Stimulated activated CD4-positive, alpha-beta T cell treated with anti-CD3 and anti-CD28 coated beads, Interleukin-15, amount 100 ng/mL, for 24 hours (primary cell): ENCODE data around the gene PTPMT1.
"Not testable (repeated sequence)": the region's sequence is repeated elsewhere in the genome, so short reads cannot be mapped to it uniquely, and the experiment has no call there.

ENCODE experiments used
- DNase-seq: peaks from one replicate; pipeline ENCODE4 v3.0.0-alpha.2; 2020

Gene PTPMT1, protein sequence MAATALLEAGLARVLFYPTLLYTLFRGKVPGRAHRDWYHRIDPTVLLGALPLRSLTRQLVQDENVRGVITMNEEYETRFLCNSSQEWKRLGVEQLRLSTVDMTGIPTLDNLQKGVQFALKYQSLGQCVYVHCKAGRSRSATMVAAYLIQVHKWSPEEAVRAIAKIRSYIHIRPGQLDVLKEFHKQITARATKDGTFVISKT

DNA sequence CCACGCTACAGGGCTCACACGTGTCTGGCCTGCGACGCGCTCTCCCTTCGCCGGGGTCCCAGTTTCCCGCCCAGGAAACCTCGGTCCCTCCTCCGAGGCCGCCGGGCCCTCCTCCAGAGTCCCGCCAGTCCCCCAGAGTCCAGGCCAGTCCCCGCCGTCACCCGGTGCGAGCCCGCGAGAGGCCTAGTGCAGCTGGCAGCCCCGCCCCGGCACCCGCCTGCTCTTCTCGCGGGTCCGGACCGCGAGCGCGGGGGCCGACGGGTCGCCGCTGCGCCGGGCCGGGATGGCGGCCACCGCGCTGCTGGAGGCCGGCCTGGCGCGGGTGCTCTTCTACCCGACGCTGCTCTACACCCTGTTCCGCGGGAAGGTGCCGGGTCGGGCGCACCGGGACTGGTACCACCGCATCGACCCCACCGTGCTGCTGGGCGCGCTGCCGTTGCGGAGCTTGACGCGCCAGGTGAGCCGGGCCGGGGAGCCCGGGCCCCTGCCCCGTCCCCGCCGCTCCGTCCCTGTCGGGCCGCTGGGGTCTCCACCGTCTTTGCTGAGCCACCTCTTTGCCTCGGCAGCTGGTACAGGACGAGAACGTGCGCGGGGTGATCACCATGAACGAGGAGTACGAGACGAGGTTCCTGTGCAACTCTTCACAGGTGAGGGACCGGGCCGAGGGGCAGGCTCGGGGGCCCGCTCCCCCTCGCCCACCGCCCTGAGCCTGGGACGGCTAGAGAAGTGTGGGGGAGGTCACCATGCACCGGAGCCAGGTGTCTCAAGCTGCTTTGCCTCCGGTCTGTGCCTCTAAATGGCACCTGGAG, at the start of gene PTPMT1:
Gene PTPMT1, plus strand, starts transcription at position 260 of the 809 bp plus-strand sequence. Its CDS starts 24 bp downstream, at position 284.
- DNase-seq: peak; percentile 84

DNA sequence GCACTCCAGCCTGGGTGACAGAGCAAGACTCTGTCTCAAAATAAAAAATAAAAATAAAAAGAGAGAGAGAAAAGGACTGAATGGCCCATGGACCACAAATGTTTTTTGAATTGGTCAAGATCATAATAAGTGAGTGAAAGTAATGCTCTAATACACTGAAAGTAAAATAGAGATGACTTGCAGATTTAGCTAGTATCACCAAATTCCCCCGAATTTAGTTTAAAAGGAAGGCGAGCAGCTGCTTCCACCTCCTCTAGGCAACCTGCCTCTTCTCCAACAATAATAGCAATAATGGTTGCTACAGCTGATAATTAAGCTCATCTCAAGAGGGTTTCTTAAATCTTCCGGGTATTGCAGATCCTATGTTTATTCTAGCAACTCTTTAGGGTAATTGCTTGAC, 49.2 kb upstream of the PTPMT1 start:
- DNase-seq: no peak

DNA sequence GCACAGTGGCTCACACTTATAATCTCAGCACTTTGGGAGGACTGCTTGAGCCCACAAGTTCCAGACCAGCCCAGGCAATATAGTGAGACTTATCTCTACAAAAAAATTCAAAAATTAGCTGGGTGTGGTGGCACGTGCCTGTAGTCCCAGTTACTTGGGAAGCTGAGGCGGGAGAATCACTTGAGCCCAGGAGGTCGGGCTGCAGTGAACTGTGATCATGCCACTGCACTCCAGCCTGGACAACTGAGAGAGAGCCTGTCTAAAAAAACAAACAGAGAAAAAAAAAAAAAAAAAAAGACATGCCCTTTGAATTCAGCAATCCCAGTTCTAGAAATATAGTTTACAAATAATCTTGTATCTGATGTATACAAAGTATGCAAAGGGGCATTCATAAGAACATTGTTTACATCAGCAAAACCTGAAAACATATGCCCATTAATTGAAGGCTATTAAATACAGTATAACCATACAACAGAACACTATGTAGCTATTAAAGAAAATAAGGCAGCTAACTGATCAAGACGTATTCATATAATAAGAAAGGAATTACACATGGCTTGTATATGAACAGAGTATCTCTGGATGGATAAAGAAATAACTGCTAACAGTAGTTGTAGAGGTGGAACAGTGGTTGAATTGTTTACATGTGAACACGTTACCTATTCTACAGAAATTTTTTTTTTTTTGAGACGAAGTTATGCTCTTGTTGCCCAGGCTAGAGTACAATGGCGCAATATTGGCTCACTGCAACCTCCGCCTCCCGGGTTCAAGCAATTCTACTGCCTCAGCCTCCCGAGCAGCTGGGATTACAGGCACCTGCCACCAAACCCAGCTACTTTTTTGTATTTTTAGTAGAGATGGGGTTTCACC, 48.2 kb upstream of the PTPMT1 start:
- no peak for DNase-seq

DNA sequence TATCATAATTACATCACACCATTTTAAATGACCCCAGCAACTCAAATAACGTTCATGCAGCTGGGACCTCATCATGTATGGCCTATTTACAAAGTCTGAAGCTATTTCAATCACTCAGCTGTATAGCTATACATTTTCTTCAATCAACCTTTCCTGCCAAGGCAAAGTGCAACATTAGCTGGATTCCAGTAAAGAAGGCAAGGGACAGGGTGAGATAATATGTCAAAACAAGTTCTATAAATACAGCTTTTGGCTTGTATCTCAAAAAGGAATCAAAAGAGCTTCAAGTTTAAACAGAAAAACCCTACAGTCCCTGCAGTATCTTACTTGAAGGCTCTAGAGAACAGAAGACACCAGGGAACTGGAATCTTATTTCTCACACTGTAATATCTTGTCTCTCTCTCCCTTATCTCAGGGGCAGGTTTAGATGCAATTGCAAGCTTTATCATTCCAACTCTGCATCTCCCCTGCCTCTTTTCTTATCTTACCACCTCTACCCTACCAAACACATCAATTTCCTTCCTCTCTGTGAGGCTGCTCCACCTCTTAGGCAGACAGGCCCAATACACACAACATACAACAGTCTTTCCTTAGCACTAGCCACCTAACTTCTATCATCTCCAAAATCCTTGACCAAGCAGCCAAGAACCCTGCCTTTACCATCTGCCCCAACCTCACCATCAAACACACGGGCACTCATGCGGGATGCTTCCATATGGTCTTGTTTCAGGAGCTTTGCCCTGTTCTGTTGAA, 47.0 kb upstream of the PTPMT1 start:
- DNase-seq: no peak

DNA sequence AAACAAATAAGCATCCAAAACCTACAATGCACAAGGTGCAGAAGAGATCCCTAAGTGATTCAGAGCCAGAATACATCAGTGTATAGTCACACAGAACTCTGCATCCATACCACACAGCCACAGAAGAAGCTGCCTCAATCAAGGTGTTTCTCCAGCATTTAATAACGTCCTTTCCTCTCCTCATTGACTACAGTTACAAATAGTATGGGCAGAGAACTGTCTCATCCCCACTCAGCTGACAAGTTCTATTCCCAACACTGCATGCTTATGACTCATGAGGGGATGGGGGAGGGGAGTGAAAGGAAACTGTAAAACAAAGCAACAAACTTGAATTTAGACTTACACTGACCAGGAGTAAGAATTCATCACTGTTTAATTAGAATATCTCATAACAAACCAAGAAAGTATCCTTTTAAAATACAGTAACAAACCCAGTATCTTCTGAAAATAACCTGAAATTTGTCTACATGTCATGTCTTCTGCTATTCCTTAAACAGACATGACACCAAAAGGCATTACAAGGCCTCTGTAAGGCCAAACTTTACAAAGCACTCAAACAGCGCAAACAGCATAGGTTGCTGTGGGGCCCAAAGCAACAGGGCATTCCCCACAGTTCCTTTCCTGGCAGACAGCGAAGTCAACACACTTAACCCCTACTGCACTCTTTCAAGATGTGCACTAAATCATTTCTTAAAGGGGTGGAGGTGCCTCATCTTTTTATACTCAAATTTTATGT, 41.7 kb upstream of the PTPMT1 start:
- peak; percentile 31 for DNase-seq

DNA sequence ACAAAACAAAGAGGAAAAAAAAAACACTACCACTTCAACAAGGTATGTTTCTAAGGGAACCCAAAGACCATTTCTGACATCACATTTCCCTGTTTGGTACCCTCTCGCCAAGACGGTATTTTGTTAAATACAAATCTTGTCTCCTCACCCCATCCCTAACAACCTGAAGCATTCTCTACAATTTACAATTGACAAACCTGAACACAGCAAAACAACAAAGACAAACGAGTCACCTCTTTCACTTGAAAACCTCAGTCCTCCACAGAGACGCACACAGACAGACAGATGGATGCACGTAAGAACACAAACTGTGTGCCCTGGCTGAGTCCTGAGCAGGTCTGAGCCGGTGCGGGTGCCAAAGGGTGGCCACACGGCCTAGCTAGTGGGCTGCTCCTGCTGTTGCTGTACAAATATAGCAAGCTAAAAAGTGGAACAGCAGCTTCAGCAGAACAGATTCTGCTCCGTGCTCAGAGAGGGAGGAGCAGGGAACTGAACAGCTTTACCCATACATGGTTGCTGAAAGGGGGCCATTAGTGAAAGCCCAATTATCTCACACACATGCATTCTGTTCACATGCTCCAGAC, 41.0 kb upstream of the PTPMT1 start:
- no peak for DNase-seq

DNA sequence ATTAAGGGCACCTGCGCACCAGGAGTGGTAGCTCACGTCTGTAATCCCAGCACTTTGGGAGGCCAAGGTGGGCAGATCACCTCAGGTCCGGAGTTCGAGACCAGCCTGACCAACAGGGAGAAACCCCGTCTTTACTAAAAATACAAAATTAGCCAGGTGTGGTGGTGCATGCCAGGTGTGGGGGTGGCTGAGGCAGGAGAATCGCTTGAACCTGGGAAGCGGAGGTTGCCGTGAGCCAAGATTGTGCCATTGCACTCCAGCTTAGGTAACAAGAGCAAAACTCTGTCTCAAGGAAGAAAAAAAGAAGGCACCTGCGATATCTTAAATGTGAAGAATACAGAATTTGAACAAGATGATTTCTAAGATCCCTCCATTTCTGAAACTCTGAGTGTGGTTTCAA, 39.4 kb upstream of the PTPMT1 start:
- not testable (repeated sequence) for DNase-seq

DNA sequence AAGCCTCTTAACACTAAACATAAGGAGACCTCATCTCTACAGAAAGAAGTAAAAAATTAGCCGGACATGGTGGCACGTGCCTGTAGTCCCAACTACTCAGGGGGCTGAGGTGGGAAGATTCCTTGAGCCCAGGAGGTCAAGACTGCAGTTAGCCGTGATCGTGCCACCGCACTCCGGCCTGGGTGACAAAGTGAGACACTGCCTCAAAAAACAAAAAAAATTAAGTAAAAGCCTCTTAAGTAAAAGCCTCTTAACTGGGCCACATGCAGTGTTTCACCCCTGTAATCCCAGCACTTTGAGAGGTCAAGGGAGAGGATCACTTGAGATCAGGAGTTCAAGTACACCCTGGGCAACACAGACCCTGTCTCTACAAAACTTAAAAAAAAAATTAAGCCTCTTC, 38.2 kb upstream of the PTPMT1 start:
- no peak for DNase-seq

DNA sequence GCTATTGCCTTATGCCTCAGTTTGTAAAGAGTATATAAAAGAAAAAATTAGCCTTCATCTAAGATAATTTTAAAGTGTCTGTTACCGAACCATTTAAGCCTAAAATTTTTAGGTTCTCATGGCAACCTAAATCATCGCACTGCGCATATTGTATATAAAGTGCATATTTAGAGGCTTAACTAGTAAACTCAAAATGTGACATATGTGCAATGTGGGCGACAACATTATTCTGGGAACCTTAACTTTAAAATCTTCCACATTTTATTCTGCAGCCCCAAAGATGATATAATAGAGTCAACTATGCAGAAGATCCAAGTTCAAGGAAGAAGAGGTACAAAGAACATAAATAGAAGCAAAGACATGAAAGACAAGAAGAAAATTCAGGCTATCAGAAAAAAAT, 35.4 kb upstream of the PTPMT1 start:
- no peak for DNase-seq

DNA sequence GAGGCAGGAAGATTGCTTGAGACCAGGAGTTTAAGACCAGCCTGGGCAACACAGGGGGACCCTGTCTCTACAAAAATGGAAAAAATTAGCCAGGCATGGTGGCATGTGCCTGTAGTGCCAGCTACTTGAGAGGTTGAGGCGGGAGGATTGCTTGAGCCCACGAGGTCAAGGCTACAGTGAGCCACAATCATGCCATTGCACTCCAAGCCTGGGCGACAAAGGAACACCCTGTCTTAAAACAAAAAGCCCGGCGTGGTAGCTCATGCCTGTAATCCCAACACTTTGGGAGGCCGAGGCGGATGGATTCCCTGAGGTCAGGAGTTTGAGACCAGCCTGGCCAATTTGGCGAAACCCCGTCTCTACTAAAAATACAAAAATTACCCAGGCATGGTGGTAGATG, 34.7 kb upstream of the PTPMT1 start:
- DNase-seq: not testable (repeated sequence)

DNA sequence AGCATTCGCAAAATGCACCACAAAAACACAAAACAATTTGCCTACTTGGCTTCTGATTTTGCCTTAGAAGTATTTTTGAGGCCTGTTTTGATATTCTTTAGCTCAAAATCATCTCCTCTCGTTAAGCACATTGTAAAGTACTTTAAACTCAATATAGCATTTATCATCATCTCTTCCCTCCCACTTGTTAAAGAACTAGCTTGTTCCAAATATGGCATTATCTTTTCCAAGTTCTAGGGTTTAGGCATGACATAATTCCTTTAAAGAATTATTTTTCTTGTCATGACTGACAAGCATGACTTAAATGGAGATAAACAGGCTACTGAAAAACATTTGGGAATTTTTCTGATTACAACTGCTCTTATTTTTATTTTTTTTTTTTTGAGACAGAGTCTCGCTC, 33.7 kb upstream of the PTPMT1 start:
- DNase-seq: no peak

DNA sequence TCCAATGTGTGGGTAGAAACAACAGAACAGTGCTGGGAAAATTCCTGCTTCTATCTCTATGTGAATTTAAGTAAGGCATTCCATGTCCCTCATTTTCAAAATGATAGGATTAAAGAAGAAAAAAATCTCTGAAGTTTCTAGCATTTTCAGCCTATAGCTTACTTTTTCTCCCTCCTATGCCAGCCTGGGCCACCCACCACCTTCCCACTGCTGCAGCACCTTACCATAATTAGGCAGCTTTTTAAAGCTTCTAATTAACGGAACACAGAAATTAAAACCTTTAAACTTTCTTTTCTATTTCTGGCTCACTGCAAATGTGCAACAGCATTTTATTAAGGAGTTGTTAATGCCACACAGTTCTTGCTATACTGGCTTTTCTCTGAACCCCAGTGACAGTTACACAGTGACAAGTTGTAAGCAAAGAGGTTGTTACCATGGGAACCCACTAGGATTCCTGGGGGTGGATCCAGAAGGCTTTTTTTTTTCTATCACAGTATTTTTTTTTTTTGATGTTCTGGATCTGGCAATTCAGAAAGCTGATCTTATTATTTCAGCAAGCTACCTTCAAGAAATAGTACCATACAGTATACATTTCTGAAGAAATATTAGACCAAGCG, 32.7 kb upstream of the PTPMT1 start:
- no peak for DNase-seq

DNA sequence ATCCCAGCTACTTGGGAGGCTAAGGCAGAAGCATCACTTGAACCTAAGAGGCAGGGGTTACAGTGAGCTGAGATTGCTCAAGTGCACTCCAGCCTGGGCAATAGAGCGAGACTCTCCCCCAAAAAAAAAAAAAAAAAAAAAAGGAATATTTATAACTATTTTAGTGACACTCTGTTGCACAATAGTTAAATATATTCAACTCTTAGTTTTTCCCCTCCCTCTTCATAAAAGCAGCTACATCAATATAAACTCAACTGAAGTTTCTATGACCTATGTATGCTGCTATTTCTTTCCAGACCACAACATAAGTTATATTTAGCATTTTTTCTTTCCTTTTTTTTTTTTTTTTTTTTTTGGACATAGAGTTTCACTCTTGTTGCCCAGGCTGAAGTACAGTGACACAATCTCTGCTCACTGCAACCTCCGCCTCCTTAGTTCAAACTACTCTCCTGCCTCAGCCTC, 31.7 kb upstream of the PTPMT1 start:
- no peak for DNase-seq

DNA sequence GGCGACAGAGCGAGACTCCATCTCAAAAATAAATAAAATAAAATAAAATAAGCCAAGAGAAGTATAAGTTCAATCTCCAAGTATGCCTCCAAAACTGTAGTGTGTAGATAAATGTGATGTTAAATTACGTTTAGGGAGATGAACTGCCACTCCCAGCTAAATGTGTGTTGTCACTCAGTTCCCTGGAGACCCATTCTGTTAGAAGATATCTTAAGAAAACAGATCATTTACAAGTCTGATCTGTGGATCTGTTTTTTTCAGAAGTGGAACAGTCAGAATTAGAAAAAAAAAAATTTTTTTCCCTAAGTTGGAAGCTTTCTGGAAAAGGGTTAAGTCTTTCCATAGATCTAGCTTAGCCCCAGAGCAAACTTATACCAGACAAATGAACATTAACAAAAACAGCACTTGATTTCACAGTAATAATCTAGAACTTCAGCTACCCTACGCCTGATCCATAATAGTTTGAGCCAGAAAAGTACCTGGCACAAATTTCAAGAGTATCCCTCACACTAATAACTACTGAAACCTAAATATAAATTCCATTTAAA, 30.6 kb upstream of the PTPMT1 start:
- no peak for DNase-seq

DNA sequence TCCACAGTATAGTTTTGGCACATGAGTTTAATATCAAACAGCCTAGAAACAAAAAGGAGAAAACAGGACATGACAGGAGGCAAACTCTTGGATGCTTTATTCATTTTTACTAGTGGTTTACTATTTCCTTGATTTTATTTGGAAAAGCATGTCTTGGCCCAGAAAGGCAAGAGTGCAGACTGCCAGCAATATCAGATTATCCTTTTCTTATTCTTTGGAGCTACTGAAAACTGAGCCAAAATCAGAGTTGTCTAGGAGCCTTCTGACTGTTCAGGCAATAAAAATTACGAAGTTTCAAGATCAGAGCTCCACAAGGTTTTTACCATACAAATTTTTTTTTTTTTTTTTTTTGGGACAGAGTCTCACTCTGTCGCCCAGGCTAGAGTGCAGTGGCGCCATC, 28.5 kb upstream of the PTPMT1 start:
- DNase-seq: no peak

DNA sequence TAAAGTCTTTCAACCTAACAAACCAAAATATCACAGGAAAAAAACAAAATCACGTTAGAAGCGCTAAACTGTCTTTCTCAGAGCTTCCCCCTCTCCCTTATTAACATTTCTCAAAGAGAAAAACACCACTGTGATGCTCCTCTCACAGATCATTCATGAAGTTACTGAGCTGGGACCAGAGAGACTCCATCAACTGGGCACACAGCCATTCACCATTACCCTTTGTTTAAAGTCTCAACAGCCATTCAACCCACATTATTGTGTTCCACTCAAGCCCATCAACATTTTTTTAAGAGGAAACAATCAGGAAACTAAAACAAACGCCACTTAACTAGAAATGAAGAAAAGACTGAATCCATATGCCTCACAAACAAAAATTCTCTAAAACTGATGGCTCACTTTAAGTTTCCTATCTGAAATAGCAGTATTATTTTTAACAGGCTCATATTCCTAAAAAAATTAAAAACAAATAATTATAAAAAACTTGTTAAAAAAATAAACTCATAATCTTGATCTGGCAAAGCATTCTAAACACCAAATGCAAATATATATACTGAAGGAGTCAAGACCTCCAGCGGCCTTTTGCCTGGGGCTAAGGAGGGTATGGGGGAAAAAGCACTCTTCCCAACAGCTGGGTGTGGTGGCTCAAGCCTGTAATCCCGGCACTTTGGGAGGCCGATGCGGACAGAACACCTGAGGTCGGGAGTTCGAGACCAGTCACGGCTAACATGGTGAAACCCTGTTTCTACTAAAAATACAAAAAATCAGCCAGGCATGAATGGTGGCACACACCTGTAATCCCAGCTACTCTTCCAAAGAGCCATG, 26.4 kb upstream of the PTPMT1 start:
- DNase-seq: no peak

DNA sequence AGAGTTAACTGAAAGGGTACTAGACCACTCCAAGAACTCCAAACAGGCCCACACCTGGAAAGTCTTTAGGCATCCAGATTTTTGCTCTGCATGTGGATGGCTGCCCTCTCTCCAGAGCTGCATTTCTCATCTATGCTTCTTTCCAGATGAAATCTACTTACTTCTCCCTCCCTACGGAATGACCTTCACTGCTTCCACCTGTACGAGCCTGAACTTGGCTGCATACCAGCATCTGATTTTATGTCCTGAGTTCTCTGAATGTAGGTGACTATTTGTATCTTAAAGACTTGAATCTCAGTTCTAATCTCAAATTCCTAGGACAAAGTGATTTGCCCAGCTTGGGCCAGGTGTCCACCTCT, 25.7 kb upstream of the PTPMT1 start:
- DNase-seq: no peak

DNA sequence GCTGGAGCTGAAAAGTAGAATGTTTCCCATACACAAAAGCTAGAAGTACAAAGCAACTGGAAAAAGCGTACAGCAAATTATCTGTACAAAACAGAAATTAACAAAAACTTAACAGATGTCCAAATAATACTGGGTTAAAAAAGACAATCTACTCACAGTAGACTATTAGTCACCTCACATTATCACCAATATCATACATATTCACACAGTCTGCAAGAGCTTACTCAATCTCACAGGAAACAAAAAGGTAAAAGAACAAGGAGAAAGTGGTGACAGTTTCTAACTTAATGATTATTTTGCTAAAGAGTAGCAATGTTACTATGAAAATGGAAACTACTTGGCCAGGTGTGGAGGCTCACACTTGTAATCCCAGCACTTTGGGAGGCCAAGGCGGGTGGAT, 24.3 kb upstream of the PTPMT1 start:
- DNase-seq: no peak

DNA sequence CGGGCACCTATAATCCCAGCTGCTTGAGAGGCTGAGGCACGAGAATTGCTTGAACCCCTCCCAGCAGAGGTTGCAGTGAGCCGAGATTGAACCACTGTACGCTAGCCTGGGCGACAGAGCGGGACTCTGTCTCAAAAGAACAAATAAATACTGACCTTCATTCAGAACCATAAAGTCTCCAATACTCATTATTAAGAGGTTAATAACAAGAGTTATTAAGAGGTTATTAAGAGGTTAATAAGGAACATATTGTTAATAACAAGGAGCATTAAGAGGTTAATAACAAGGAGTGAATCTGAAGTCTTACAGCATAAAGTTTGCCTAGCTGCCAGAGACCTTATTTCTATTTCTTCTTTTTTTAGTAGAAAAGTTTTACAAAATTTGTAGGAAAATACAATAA, 20.1 kb upstream of the PTPMT1 start:
- no peak for DNase-seq

DNA sequence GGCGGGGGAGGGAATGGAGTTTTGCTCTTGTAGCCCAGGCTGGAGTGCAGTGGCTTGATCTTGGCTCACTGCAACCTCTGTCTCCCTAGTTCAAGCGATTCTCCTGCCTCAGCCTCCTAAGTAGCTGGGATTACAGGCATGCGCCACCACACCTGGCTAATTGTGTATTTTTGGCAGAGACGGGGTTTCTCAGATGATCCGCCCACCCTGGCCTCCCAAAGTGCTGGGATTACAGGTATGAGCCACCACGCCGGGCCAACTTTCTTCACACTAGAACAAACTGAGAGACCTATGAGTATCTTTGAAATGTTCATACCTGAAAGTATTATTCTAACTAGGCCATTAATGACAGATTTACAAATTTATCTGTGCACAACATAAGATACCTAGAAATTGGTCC, 19.1 kb upstream of the PTPMT1 start:
- not testable (repeated sequence) for DNase-seq
